Vagina (tissue), 2 donors: ENCODE measurements around the gene KYAT1.

ENCODE experiments used
- CTCF ChIP-seq, 3 experiments: fragments of 450-650 bp in 2 of 3; fragments of 200-600 bp in 1 of 3; sonication (generic) in 1 of 3; IDR thresholded peaks; one replicate each; pipeline ENCODE4 v1.5.1; 2017 to 2019; ENCODE audit warnings: antibody characterized with exemption in 3 of 3, mild to moderate bottlenecking in 2 of 3, moderate library complexity in 2 of 3
- POLR2A ChIP-seq, 2 donors: fragments of 450-650 bp; IDR thresholded peaks; one replicate each; pipeline ENCODE4 v1.6.1; 2017; ENCODE audit warnings: antibody characterized with exemption in 2 of 2, mild to moderate bottlenecking in 2 of 2, moderate library complexity in 2 of 2

GRCh38 chr9:128823903-128824406 is 57.8 kb downstream of the KYAT1 start:
- TF ChIP-seq CTCF (IDR thresholded peaks at IDR 0.05) (no peak), POLR2A (IDR thresholded peaks at IDR 0.05) (no peak)
